ENCODE results near the gene GDI1. TPM values are rescaled to one million over a fixed set of nuclear protein-coding genes. Genes with fewer than 3 reads are reported as not detected.

Gene GDI1
- total RNA-seq, 4 donors from 2014 or later, result 65.2 to 278 (median 117) TPM

- H3K4me1 ChIP-seq, result no peaks in the 10 kb centered on the region
- TF ChIP-seq POLR2A (IDR thresholded peaks at IDR 0.05) (no peak), CTCF (IDR thresholded peaks at IDR 0.05) (no peak)
- no peaks in the 10 kb centered on the region for H3K27me3 ChIP-seq
- no peak overlapping the region for H3K27ac ChIP-seq
- no peak for DNase-seq
- H3K4me3 ChIP-seq, result no peak overlapping the region
- H3K9me3 ChIP-seq, result no peaks in the 10 kb centered on the region
- peaks cover 0 to 19% (median 0%) of the 10 kb centered on the region in 3 donors for H3K36me3 ChIP-seq
Measured at GRCh38 chrX:154467556-154467955, 30.6 kb downstream of the GDI1 start.

GRCh38 chrX:154468217-154468616 lies 31.3 kb downstream of the GDI1 start:
- peaks cover 0 to 19% (median 0%) of the 10 kb centered on the region in 3 donors for H3K36me3 ChIP-seq
- H3K4me3 ChIP-seq, result no peak overlapping the region

GRCh38 chrX:154469114-154469513 lies 32.2 kb downstream of the GDI1 start:
- no peaks in the 10 kb centered on the region for H3K27me3 ChIP-seq
- no peak for DNase-seq
- no peaks in the 10 kb centered on the region for H3K9me3 ChIP-seq
- H3K4me3 ChIP-seq, result no peak overlapping the region
- no peak overlapping the region for H3K27ac ChIP-seq
- peaks cover 0 to 19% (median 0%) of the 10 kb centered on the region in 3 donors for H3K36me3 ChIP-seq
- H3K4me1 ChIP-seq, result no peaks in the 10 kb centered on the region
- TF ChIP-seq POLR2A (IDR thresholded peaks at IDR 0.05) (no peak), CTCF (IDR thresholded peaks at IDR 0.05) (no peak)

More at GRCh38 chrX:154468217-154468616, 31.3 kb downstream of the GDI1 start:
- no peak for DNase-seq
- Histone ChIP-seq H3K4me1 (no peaks in the 10 kb centered on the region), H3K27ac (no peak overlapping the region), H3K9me3 (no peaks in the 10 kb centered on the region), H3K27me3 (no peaks in the 10 kb centered on the region)
- no peak for TF ChIP-seq CTCF (IDR thresholded peaks at IDR 0.05)
- no peak for TF ChIP-seq POLR2A (IDR thresholded peaks at IDR 0.05)

GRCh38 chrX:154469880-154470279 lies 32.9 kb downstream of the GDI1 start:
- DNase-seq, result no peak
- H3K9me3 ChIP-seq, result no peaks in the 10 kb centered on the region
- no peaks in the 10 kb centered on the region for H3K27me3 ChIP-seq
- H3K27ac ChIP-seq, result no peak overlapping the region
- H3K4me1 ChIP-seq, result no peaks in the 10 kb centered on the region
- H3K36me3 ChIP-seq, result peaks cover 0 to 19% (median 0%) of the 10 kb centered on the region in 3 donors
- no peak for TF ChIP-seq CTCF (IDR thresholded peaks at IDR 0.05)
- TF ChIP-seq POLR2A (IDR thresholded peaks at IDR 0.05), result no peak
- H3K4me3 ChIP-seq, result no peak overlapping the region

- Histone ChIP-seq H3K4me1 (no peaks in the 10 kb centered on the region), H3K4me3 (no peak overlapping the region), H3K27ac (no peak overlapping the region), H3K36me3 (peaks cover 0 to 18% (median 0%) of the 10 kb centered on the region in 3 donors), H3K27me3 (no peaks in the 10 kb centered on the region), H3K9me3 (no peaks in the 10 kb centered on the region)
- TF ChIP-seq POLR2A (IDR thresholded peaks at IDR 0.05), result no peak
- no peak for TF ChIP-seq CTCF (IDR thresholded peaks at IDR 0.05)
- DNase-seq, result no peak
Measured at GRCh38 chrX:154470434-154470833, 33.5 kb downstream of the GDI1 start.

Data from Peyer's patch (tissue), 4 donors.